NCI-H1694 (cell line): ENCODE data around the gene TCIRG1.
A peak's percentile ranks its signal among the peaks of the same experiment; 100 is the strongest.

Experiments
- DNase-seq: peaks from one replicate; lab custom pipeline; 2025; lab: John Stamatoyannopoulos, UW

TCIRG1 gene

DNA sequence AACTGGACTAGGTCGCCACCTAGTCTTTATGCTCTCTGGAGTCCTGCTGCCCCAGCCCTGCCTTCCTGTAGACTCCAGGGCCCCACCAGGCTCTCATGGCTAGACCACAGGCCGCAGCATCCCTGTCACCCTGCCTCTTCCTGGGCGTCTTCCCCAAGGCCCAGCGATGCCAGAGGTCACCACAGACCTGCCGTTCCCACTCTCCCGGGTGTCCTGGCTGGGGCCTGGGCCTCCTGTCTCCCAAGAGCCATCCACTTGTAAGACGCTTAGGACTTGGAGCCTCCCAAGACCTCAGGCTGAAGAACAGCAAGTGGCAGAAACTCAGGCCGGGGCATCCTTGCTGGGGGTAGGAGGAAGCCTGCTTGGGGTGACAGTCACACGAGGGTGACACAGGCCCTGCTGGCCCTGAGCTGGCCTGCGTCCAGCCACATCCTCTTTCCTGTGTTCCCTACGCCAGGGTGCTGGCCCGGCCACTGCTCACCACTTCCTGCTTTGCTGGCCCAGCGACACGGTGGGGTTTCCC is 2.0 kb upstream of the TCIRG1 start:
- no peak for DNase-seq

DNA sequence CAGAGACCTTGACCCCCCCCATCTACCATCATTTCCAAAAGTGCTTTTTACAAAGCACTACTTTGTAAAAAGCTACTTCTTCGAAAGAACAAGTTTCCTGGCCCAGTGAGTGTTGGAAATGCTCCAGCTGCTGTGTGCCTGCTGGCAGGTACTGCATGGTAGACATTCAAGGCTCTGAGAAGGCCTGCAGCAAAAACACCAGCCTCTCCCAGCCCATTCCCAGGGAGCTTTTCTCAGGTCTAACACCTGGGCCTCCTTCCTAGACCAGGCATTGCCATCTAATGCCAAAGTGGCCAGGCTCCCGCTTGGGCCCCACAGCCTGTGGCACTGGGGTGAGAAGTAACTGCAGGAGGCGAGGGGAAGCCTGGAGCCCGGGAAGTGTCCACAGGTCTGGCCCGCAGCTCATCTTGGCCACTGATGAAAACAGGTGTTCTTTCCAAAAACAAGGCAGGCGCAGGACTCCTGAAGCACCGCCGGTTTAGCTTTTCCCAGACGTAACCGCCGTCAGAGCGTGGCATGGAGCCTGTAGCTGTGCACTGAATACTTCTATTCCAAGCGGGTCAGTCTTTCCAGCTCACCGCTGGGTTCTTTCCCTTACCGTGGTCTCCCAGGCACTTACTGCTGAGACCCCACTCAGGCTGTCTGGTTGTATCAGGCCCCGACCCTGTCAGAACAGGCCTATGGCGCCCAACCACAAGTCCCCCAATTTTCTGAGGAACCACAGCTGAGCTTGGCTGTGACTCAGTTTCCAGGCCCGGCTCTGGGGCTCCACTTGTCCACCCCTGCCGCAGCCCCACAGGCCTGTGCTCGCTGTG is 1.2 kb upstream of the TCIRG1 start:
- DNase-seq = peak; percentile 6

DNA sequence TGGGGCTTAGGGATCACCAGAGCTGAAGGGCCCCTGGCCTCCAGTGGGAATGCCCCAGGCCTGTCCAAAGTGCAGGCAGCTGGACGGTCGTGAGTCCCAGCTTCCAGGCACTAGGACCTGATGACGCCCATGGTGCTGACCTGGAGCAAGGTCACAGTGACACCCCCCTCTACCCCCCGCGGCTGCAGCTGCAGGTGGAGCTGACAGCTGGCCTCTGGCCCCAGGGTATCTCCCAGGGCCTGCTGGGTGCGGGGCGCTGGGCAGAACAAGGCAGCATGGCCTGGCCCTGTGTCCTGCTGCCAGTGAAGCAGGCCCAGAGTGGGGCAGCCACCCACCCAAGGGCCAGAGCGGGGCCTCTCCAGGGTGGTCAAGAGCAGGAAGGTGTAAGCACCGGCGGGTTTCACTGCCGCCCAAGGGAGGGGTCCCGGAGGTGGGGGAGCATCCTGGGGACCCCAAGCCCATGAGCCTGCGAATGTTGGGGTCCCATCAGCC is 553 bp upstream of the TCIRG1 start:
- no peak for DNase-seq

DNA sequence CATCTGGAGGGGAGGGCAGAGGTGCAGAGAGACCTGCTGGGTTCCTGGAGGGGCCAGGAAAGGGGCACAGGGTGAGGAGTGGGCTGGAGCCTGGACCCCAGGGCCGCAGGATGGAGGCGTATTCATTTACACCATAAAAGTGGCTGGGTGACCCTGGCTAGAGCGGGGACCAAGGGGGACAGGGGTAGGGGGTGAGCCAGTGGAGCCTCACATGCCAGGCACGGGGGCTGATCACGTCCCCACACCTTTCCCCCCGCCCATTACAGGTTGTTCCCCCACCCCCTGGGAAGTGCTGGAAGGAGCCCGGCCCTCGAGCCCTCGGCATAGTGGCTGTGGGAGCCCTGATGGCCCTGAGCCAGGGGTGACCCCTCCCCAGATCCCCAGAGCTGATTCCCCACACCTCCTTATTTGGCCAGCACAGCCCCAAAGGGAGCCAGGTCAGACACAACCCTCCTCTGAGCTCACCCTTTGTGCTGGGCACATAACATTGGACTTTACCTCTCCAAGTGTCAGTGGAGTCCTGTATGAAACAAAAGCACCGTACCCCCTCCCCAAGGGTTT is 781 bp downstream of the TCIRG1 start:
- DNase-seq = no peak

DNA sequence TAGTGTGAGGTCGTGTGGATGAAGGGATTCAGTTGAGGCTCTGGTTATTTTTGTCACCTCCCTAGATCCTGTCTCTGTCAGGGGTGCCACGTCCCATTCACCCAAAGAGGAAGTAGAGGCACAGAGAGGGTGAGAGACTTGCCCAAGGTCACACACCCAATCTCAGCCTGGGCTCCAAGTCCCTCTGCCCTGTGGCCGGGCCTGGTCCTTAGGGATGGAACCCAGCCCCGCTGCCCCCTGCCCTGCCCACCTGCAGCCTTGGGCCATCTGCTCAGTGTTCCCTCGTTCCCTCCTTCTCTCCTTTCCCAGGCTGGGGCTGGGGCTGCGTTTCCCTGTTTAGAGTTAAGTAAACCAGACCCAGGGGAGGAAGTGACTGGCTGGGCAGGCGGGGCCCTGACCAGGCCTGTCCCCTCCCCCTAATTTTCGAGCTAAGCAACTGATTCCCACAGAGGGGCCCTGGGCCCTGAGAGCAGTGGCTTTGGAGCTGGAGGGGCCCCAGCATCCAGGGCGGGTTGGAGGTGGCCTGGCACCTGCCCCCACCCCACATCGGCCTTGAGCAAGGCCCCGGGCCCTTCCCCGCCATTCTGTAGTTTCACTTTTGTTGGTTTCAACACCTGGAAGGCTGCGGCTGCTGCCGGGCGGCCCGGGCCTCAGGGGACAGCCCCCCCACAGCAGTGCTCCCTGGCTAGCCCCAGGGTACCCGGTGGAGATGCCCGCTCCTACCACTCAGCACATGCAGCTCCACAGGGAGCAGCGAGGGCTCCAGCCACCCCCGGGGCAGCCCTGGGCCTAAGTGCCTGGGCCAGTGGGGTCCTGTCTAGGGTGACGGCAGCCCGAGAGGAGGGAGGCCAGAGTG is 1.5 kb downstream of the TCIRG1 start:
- DNase-seq = no peak

DNA sequence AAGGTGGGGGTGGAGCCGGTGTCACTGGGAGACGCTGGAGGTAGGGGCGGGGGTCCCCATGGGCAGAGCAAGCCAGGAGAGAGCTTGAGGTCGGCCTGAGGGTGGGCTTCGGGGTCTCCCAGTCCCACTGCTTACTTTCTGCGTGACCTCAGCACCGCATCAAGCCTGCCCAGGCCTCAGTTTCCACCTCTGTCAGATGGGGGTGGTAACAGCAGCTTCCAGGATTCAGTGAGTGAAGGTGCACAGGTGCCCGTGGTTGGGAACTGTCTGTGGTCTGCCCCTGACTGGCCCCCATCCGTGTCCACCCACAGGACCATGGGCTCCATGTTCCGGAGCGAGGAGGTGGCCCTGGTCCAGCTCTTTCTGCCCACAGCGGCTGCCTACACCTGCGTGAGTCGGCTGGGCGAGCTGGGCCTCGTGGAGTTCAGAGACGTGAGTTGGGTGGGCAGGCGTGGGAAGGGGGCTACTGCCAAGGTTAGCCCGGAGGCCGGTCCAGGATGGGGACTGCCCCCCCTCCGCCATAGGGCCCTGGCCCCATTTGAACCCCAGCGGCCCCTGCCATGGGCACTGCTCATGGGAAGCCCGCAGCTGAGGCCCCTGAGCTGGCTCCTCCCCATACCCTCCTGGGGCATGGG is 2.2 kb downstream of the TCIRG1 start:
- DNase-seq = no peak

DNA sequence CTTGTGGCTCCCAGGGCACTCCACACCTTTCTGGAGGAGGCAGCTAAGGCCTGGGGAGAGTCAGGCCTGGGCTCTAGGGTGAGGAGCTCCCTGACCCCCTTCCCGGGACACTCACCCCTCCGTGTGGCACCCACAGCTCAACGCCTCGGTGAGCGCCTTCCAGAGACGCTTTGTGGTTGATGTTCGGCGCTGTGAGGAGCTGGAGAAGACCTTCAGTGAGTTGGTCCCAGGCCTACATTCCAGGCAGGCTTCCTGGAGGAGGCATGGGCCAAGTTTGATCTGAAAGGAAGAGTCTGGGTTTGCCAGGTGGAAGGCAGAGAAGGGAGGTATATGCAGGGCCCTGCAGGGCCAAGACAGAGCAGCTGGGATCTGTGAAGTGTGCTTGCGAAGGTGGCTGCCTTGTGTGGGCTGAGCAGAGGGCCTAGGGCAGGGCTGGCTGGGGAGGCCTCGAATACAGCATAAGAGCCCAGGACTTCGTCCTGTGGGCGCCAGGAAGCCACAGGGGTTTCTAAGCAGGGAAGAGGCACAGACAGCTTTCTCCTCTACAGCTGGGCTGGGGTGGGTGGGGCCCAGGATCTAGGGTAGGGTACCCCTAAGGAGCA is 2.9 kb downstream of the TCIRG1 start:
- DNase-seq = no peak

DNA sequence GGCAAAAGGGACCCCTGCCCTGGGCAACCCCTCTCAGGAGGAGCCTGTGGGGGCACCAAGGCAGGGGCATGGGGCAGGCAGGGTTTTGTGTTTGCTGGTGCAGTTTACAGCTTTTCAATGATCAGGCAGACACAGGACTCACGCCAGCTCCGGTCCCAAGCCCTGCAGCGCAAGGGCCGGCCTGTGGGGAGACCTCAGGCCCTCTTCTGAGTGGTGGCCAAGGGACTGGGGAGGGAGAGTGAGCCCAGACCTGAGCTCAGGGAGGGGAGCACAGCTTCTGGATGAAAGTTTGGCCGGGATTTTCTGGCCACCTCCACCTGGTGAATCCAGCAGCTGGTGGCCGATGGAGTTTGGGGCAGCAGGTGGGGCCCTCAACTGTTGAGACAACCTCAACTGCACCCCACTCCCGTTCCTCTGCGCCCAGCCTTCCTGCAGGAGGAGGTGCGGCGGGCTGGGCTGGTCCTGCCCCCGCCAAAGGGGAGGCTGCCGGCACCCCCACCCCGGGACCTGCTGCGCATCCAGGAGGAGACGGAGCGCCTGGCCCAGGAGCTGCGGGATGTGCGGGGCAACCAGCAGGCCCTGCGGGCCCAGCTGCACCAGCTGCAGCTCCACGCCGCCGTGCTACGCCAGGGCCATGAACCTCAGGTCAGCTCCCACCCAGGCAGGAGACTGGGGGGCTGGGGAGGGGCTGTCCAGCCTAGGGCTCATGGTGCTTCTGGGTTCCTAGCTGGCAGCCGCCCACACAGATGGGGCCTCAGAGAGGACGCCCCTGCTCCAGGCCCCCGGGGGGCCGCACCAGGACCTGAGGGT is 3.6 kb downstream of the TCIRG1 start:
- no peak for DNase-seq

DNA sequence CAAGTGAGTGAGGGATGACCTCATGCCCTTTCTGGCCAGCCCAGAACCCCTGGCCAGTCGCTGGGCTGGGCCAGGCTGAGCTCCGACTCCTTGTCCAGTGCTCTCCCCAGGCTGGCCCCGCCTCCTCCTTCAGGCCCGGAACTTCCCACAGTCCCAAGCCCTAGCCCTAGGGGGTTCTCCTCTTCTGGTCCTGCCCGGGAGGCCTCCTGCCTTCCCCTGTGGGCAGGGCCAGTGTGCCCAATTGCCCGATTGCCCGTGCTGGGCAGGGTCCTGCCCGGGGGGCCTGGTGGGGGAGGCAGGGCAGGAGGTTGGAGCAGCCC is 4.2 kb downstream of the TCIRG1 start:
- no peak for DNase-seq

DNA sequence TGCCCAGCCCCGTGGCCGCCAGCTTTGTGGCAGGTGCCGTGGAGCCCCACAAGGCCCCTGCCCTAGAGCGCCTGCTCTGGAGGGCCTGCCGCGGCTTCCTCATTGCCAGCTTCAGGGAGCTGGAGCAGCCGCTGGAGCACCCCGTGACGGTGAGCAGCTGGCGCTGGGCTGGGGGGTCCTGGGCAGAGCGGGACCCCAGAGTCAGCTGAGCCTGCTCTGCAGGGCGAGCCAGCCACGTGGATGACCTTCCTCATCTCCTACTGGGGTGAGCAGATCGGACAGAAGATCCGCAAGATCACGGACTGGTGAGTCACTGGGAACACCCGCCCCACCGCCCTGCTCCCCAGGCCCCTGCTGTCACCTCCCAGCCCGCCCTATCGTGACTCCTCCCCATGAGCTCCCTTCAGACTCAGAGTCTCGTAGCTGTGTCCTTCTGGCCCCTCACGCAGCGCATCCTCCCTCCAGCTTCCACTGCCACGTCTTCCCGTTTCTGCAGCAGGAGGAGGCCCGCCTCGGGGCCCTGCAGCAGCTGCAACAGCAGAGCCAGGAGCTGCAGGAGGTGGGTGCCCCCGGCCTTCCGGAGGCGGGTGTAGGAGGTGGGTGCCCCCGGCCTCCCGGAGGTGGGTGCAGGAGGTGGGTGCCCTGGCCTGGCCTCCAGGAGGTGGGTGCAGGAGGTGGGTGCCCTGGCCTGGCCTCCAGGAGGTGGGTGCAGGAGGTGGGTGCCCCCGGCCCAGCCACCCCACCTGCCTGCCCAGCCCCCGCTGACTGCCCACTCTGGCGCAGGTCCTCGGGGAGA is 4.7 kb downstream of the TCIRG1 start:
- peak; percentile 13 for DNase-seq

DNA sequence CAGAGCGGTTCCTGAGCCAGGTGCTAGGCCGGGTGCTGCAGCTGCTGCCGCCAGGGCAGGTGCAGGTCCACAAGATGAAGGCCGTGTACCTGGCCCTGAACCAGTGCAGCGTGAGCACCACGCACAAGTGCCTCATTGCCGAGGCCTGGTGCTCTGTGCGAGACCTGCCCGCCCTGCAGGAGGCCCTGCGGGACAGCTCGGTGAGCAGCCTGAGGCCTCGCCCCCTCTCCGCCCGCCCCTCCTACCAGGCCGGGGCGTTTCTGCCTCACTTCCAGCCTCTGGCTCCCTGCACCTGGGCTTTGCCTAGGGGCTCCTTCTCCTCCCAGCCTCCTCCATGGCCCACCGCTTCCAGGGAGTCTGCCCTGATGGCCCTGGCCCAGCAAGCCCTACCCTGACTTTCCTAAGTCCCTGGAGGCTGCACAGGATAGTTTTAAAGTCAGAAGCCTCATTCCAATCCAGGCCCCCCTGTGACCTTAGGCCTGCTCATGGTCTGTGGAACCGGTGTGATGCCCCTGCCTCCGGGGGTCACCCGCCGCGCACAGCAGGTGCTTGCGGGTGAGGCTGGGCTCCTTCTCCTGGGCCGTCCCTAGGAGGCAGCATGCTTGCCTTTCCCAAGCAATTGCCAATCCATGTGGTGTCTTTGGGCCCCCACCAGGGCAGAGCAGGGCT is 5.5 kb downstream of the TCIRG1 start:
- no peak for DNase-seq

DNA sequence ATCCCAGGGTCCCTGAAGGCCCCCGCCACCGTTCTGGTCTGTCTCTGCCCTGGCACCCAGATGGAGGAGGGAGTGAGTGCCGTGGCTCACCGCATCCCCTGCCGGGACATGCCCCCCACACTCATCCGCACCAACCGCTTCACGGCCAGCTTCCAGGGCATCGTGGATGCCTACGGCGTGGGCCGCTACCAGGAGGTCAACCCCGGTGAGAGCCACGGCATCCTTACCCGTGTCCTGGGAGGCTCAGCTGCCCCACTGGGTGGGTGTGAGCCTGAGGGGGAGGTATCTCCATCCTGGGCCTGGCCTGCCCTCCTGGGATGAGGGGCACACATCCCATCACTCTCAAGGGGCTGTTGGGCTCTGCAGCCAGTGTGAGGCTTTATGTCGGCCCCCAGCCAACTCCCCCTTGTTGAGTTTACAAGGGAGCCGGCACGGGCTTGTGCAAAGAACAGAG is 6.1 kb downstream of the TCIRG1 start:
- DNase-seq = no peak

DNA sequence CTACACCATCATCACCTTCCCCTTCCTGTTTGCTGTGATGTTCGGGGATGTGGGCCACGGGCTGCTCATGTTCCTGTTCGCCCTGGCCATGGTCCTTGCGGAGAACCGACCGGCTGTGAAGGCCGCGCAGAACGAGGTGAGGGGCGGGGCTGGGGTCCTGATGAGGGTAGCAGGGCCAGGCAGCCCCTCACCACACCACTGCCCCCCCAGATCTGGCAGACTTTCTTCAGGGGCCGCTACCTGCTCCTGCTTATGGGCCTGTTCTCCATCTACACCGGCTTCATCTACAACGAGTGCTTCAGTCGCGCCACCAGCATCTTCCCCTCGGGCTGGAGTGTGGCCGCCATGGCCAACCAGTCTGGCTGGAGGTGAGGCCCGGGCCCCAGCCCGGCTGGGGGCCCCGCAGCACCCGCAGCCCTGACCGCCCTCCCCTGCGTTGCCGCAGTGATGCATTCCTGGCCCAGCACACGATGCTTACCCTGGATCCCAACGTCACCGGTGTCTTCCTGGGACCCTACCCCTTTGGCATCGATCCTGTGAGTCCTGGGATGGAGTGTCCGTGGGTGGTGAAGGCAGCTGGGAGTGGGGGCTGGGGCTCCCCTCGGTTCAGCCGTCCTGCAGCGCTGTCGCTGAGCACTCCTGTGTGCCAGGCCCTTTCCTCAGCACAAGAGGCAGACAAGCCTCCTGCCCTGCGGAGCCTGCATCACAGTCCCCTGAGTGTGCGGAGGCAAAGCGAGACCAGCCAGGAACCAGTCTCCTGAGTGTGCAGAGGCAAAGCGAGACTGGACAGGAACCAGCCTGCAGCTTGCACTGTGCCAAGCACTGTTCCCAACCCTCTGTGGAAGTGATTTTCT is 8.8 kb downstream of the TCIRG1 start:
- DNase-seq = no peak

DNA sequence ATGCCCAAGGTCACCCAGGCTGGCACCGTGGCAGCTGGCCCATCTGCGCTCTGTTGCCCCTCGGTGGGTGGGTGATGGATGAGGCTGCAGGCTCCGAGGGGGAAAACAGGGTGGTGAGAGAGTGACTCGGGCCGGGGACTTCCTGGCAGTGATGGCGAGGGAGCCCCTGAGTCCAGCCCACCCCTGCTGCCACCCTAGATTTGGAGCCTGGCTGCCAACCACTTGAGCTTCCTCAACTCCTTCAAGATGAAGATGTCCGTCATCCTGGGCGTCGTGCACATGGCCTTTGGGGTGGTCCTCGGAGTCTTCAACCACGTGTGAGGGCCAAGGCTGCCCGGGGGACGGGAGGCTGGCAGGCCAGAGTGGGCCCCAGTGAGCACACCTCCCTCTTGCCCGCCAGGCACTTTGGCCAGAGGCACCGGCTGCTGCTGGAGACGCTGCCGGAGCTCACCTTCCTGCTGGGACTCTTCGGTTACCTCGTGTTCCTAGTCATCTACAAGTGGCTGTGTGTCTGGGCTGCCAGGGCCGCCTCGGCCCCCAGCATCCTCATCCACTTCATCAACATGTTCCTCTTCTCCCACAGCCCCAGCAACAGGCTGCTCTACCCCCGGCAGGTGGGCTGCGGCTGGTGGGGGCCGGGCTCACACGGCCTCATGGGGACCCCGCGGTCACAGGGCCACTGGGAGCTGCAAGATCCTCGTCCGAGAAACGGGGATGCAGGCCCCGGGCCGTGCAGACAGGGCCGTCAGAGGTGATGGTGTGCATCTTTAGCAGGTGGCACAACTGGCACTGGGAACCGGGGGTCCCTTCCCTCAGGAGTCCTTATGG is 10.1 kb downstream of the TCIRG1 start:
- no peak for DNase-seq

DNA sequence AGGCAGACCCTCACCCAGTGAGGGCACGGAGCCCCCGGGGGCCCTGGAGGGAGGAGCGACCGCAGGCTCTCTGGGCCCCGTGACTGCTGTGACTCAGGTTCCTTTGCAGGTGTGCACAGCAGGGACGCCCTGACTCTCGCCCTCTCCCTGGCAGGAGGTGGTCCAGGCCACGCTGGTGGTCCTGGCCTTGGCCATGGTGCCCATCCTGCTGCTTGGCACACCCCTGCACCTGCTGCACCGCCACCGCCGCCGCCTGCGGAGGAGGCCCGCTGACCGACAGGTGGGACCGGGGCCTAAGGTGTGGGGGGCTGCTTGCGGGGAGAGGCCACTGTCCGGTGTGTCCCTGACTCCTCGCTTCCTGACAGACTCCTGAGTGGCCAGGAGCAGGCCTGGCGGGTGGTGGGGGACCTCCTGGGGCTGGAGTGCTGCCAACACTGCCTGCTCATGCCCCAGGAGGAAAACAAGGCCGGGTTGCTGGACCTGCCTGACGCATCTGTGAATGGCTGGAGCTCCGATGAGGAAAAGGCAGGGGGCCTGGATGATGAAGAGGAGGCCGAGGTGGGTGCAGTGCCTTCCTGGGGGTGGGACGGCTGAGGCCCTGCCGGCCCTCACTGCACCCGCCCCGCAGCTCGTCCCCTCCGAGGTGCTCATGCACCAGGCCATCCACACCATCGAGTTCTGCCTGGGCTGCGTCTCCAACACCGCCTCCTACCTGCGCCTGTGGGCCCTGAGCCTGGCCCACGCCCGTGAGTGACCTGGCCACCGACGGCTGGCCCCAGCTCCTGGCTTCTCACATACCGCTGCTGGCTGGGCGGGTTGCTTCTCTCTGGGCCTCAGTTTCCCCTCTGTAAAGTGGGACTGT is 10.9 kb downstream of the TCIRG1 start:
- no peak for DNase-seq

DNA sequence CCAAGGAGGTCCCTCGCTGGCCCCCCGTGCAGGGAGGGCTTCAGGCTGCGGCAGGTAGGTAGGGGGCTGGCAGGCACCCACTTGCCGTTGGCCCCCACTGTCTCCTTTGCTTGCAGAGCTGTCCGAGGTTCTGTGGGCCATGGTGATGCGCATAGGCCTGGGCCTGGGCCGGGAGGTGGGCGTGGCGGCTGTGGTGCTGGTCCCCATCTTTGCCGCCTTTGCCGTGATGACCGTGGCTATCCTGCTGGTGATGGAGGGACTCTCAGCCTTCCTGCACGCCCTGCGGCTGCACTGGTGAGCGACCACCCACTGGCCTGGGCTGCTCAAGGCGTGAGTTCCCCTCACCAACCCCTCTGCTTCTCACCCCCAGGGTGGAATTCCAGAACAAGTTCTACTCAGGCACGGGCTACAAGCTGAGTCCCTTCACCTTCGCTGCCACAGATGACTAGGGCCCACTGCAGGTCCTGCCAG is 11.6 kb downstream of the TCIRG1 start:
- no peak for DNase-seq
